ENCODE data around the gene EHD1.
"Not testable (repeated sequence)": the region's sequence is repeated elsewhere in the genome, so short reads cannot be mapped to it uniquely, and the experiment has no call there.

The EHD1 gene

DNA sequence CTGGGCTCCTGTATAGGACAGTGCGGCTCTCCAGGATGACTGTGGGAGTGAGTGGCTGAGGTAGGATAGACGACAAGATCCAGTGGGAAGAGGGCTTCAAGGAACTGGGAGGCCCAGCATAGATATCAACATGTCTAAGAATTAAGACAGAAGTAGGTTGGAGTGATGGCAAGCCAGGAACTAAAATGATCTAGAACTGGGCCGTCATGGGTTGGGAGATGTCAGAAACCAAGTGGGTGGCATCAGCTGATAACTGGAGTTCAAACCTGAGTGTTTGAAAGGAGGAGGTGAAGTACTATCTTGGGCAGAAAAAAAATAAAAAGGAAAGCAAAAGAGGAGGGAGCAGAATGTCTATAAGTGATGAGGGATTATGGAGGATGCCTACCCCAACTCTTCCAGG, 60.9 kb downstream of the EHD1 start:
- Histone ChIP-seq H4K20me1 (ENCODE audit: insufficient read depth, low read length) (no peaks in the 10 kb centered on the region), H3K27me3 (replicated peaks; ENCODE audit: insufficient read depth, low read length) (no peaks in the 10 kb centered on the region), H3K4me2 (ENCODE audit: low read depth, low read length) (no peak overlapping the region), H3K9ac (ENCODE audit: low read length) (no peak overlapping the region), H3K79me2 (ENCODE audit: low read length) (no peaks in the 10 kb centered on the region), H2AFZ (ENCODE audit: low read length) (no peak overlapping the region), H3K4me3 (ENCODE audit: low read length) (no peak overlapping the region), H3K4me1 (ENCODE audit: low read length) (no peaks in the 10 kb centered on the region), H3F3A (ENCODE audit: insufficient read depth, low read length) (no peaks in the 10 kb centered on the region), H3K36me3 (replicated peaks; ENCODE audit: insufficient read depth, low read length) (no peaks in the 10 kb centered on the region), H3K9me3 (replicated peaks; ENCODE audit: insufficient read depth, low read length) (no peaks in the 10 kb centered on the region), H3K9me2 (replicated peaks; ENCODE audit: insufficient read depth, low read length) (no peaks in the 10 kb centered on the region), H3K27ac (ENCODE audit: low read length) (no peak overlapping the region)
- no peak for DNase-seq
- TF ChIP-seq, protein P1, sequence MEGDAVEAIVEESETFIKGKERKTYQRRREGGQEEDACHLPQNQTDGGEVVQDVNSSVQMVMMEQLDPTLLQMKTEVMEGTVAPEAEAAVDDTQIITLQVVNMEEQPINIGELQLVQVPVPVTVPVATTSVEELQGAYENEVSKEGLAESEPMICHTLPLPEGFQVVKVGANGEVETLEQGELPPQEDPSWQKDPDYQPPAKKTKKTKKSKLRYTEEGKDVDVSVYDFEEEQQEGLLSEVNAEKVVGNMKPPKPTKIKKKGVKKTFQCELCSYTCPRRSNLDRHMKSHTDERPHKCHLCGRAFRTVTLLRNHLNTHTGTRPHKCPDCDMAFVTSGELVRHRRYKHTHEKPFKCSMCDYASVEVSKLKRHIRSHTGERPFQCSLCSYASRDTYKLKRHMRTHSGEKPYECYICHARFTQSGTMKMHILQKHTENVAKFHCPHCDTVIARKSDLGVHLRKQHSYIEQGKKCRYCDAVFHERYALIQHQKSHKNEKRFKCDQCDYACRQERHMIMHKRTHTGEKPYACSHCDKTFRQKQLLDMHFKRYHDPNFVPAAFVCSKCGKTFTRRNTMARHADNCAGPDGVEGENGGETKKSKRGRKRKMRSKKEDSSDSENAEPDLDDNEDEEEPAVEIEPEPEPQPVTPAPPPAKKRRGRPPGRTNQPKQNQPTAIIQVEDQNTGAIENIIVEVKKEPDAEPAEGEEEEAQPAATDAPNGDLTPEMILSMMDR (IDR thresholded peaks at IDR 0.05; ENCODE audit: low read length) = no peak
- TF ChIP-seq EZH2 (optimal IDR thresholded peaks at IDR 0.05; ENCODE audit: low read depth, low read length) (no peak), EZH2phosphoT487 (IDR thresholded peaks at IDR 0.05; ENCODE audit: low read length) (no peak)

DNA sequence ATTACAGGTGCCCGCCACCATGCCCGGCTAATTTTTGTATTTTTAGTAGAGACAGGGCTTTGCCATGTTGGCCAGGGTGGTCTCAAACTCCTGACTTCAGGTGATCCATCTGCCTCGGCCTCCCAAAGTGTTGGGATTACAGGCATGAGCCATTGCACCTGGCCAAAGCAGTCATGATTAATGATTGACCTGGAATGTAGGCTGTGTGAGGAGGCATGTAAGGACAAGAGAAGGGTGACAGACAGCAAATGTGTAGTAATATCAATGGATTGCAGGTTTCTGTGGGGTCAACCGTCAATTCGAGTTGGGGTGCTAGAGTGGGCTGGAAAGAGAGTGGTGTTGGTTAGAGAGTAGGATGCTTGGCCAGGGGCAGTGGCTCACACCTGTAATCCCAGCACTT, 63.0 kb downstream of the EHD1 start:
- not testable (repeated sequence) for H3K36me3 ChIP-seq (replicated peaks; ENCODE audit: insufficient read depth, low read length); H3K4me1 ChIP-seq (ENCODE audit: low read length); H3K9ac ChIP-seq (ENCODE audit: low read length); H3K9me3 ChIP-seq (replicated peaks; ENCODE audit: insufficient read depth, low read length); H4K20me1 ChIP-seq (ENCODE audit: insufficient read depth, low read length); H2AFZ ChIP-seq (ENCODE audit: low read length); DNase-seq; H3K4me2 ChIP-seq (ENCODE audit: low read depth, low read length); H3K79me2 ChIP-seq (ENCODE audit: low read length); H3K9me2 ChIP-seq (replicated peaks; ENCODE audit: insufficient read depth, low read length); H3F3A ChIP-seq (ENCODE audit: insufficient read depth, low read length); H3K4me3 ChIP-seq (ENCODE audit: low read length); H3K27me3 ChIP-seq (replicated peaks; ENCODE audit: insufficient read depth, low read length); H3K27ac ChIP-seq (ENCODE audit: low read length)

GRCh38 chr11:64814712-64815187, 63.7 kb downstream of the EHD1 start:
- 0 out of 2 replicates have a peak, but pooled peaks cover 3% of the 10 kb centered on the region for H3F3A ChIP-seq (ENCODE audit: insufficient read depth, low read length)
- DNase-seq = no peak
- no peak overlapping the region for H3K4me2 ChIP-seq (ENCODE audit: low read depth, low read length)
- H3K27me3 ChIP-seq (replicated peaks; ENCODE audit: insufficient read depth, low read length) = no peaks in the 10 kb centered on the region
- no peaks in the 10 kb centered on the region for H3K36me3 ChIP-seq (replicated peaks; ENCODE audit: insufficient read depth, low read length)
- H3K27ac ChIP-seq (ENCODE audit: low read length) = no peak overlapping the region
- H2AFZ ChIP-seq (ENCODE audit: low read length) = no peak overlapping the region
- no peaks in the 10 kb centered on the region for H4K20me1 ChIP-seq (ENCODE audit: insufficient read depth, low read length)
- no peak overlapping the region for H3K4me3 ChIP-seq (ENCODE audit: low read length)
- no peaks in the 10 kb centered on the region for H3K9me2 ChIP-seq (replicated peaks; ENCODE audit: insufficient read depth, low read length)
- TF ChIP-seq, protein P1 (IDR thresholded peaks at IDR 0.05; ENCODE audit: low read length) = no peak
- TF ChIP-seq EZH2 (optimal IDR thresholded peaks at IDR 0.05; ENCODE audit: low read depth, low read length) (no peak), EZH2phosphoT487 (IDR thresholded peaks at IDR 0.05; ENCODE audit: low read length) (no peak)
- no peaks in the 10 kb centered on the region for H3K9me3 ChIP-seq (replicated peaks; ENCODE audit: insufficient read depth, low read length)
- H3K79me2 ChIP-seq (ENCODE audit: low read length) = peaks cover under 1% of the 10 kb centered on the region; the same call in 1 of the 2 replicates
- H3K9ac ChIP-seq (ENCODE audit: low read length) = no peak overlapping the region
- H3K4me1 ChIP-seq (ENCODE audit: low read length) = 0 out of 2 replicates have a peak, but pooled peaks cover under 1% of the 10 kb centered on the region

DNA sequence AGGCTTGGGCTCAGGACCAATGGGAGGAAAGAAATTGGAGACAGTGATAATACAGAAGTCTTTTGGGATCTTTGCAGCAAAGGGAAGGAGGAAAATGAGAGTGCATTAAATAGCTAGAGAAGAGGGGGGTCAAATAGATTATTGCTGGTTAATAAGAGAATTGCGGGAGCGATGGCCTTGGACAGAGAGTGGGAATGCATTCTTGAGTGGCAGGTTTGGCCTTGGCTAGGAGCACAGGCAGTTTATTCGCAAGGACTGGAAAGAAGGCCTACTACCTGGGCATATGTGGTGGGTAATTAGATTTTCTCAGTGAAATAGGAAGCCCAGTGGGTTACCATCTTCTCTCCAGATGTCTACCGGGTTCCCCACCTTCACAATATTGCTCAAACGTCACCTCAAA, 64.6 kb downstream of the EHD1 start:
- H3K4me1 ChIP-seq (ENCODE audit: low read length) = peaks cover 6% of the 10 kb centered on the region
- TF ChIP-seq EZH2 (optimal IDR thresholded peaks at IDR 0.05; ENCODE audit: low read depth, low read length) (no peak), EZH2phosphoT487 (IDR thresholded peaks at IDR 0.05; ENCODE audit: low read length) (no peak)
- TF ChIP-seq, protein P1 (IDR thresholded peaks at IDR 0.05; ENCODE audit: low read length) = no peak
- H3K9me3 ChIP-seq (replicated peaks; ENCODE audit: insufficient read depth, low read length) = no peaks in the 10 kb centered on the region
- no peaks in the 10 kb centered on the region for H3K36me3 ChIP-seq (replicated peaks; ENCODE audit: insufficient read depth, low read length)
- no peak overlapping the region for H2AFZ ChIP-seq (ENCODE audit: low read length)
- H3K79me2 ChIP-seq (ENCODE audit: low read length) = peaks cover 5% of the 10 kb centered on the region
- DNase-seq = no peak
- H4K20me1 ChIP-seq (ENCODE audit: insufficient read depth, low read length) = no peaks in the 10 kb centered on the region
- H3K4me3 ChIP-seq (ENCODE audit: low read length) = no peak overlapping the region
- H3K27me3 ChIP-seq (replicated peaks; ENCODE audit: insufficient read depth, low read length) = no peaks in the 10 kb centered on the region
- no peaks in the 10 kb centered on the region for H3K9me2 ChIP-seq (replicated peaks; ENCODE audit: insufficient read depth, low read length)
- H3F3A ChIP-seq (ENCODE audit: insufficient read depth, low read length) = 0 out of 2 replicates have a peak, but pooled peaks cover 3% of the 10 kb centered on the region
- H3K4me2 ChIP-seq (ENCODE audit: low read depth, low read length) = no peak overlapping the region
- no peak overlapping the region for H3K9ac ChIP-seq (ENCODE audit: low read length)
- H3K27ac ChIP-seq (ENCODE audit: low read length) = no peak overlapping the region

Data from MM.1S (cell line).